Activated naive CD4-positive, alpha-beta T cell treated with anti-CD3 and anti-CD28 coated beads, Interleukin-2, amount 50 U/mL, for 16 hours (primary cell): ENCODE data around the gene FOXD1.

Experiments
- DNase-seq: peaks from one replicate; pipeline ENCODE4 v3.0.0-alpha.2; 2020

The FOXD1 gene

DNA sequence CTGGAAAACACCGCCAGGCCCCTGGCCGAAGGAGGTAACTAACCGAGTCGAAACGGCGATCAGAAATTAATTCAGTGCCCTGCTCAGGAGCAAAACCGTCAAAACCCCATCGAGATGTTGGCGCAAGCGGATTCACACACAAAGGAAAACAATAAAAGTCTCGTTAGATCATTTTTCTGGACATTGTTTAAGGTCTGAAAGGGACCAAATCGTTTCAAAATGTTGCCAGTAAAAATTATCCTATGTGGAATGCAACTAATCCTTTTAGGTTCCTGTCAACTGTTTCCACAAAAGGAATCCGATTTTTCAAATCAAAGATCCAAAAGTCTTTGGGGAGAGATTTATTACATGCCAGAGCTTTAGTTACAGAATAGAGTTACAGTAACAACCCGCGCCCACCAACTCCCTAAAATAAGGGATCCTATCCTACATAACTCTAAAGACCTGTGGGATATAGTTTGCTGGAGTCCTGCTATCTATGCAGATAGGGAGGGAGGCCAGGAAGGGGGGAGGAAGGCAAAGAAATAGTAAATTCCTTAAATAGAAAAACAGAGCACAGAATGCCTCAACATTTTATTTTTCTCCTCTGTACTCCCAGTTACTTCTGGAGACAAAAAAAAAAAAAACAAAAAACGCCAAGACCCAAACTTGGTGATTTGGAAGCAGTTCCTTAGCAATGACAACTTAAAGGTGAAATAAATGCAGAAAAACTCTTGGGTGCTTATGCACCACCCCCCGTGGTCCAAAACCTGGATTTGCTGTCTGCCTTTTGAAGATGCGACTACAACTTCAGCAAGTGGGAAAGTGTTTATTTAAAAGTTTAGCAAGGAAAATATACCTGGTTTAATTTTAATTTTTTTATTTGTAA is 10.6 kb downstream of the FOXD1 start:
- DNase-seq: no peak

DNA sequence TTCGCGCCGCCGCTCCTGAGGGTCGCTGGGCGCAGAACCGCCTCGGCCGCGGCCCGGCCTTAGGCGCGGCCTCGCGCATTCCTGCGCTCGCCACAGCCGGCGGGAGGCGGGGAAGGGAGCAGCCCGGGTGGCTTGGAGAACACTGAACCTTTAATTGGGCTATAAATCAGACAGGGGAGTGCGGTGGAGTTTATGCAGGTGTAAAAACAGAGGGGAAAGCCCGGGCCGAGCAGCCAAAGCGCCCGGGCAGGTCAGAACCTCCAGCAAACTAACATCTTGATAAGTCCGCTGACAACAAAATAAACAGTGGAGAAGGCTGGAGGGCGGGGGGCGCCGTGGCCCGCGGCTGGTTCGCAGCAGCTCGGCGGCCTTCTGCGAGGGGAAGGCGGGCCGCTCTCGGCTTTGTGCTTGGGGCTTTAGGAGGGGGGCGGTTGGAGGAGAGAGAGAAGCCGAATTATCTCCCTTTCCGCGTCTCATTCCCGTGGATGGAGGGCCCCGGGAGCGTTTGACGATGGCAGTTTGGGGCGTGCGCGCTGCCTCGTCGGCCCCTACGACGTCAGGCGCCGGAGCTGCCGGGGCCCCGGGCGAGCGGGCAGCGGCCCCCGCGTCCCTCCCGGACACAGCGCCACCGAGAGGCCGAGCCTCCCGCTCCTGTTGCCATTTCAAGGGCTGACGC is 11.3 kb downstream of the FOXD1 start:
- no peak for DNase-seq

DNA sequence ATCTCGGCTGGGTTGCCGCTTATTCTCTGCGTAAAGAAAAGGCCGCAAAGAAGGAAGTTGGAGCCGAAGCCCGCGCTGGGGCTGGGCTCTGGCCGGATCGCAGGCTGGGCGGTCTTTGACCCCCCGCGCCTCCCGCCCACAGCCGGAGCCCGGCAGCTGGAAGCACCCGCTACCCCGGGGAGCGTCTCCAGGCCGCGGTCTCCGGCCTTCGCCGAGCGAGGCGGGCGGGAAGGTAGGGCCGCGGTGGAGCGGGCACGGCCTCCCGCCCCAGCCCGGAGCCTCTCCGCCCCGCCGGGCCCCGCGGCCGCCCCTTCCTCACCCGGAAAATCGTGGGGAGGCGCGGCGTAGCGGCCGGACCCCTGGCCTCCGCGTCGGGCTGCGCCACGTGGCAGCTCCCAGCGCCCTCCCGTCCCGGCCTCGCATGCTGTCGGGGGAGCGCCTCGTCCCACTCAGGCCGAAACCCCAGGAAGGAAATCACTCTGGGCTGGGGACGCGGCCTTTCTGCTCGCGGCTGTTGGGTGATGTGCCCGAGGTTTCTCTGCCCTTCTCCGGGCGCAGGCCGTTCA is 12.0 kb downstream of the FOXD1 start:
- peak; percentile 12 for DNase-seq

DNA sequence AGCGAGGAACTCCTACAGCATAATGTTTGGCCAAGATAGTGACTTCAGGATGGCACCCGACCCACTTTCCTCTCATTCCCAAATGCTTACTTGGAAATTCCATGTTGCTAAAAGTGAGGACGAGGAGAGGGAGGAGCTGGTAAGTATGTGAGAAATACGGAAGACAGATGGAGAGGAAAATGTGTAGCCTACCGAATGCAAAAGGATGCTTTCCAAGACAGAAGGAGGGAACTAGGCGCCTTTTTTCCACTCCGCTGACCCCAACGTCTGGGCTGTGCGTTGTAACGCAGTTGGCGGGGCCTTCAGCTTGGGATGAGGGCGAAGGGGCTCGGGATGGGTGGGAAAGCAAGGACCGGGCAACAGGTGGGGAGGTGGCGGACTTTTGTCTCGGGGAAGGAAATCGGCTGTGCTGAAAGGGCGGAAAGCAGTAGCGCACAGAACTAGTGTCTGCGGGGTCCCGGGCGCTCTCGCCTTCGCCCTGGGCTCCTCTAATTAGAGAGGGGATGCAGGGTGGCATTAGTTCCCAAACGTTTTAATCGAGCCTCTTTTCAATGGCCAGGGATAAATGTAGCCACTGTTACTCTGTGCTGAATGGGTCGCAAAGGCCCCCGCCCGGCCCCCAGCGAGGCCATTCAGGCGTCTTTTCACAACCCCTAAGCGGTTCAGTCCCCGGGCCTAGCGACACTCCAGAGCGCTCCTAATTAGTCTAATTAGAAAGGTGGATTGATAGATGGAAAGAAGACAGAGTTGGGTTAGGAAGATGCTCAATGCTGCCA is 12.6 kb downstream of the FOXD1 start:
- no peak for DNase-seq

DNA sequence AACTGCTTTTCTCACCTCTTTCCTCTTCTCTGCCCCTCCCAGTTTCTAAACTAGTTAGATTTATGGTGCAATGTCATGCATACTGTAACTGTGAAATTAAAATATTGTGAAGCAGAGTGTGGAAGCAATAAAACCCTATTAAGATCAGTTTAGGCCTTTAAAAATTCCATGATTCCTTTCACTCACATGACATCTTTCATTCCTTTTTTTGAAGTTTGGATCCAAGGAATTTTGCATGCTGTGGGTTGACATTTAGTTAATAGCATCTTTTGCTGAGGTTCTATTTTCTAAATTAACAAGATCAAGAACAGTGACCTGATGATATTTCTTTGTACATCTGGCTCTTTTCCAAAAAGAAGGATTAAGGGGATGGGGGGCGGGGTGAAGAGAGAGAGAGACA is 13.7 kb downstream of the FOXD1 start:
- DNase-seq: no peak

DNA sequence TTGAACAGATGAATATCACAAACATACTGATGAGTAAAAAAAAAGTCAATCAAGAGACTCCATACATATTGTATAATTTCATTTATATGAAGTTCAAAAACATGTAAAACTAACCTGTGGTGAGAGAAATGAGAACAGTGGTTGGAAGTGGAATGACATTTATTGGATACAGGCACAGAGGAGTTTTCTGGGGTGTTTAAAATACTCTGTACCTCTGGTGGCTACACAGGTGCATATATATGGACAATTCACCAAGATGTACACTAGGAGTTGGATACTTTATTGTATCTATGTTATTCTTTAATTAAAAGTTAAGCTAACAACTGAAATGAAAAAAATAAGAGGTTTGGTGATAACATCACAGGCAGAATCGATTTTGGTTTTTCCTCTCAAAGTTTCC is 14.1 kb downstream of the FOXD1 start:
- DNase-seq: no peak

DNA sequence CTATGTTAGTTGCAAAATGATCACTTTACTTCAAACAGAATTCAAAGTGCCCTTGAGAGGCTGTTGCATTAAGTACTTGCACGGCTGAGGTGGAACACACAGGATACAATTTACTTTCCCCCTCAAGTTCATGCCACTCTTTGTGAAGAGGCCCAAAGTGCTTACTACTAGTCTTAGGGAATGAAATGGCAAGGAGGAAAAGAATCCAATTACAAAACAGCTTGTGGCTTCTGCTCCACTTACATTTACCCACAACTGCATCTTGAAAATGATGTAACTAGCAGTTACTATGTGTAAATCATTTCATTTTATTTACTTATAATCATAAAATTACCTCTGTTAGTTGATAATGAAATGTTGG is 14.6 kb downstream of the FOXD1 start:
- DNase-seq: no peak

DNA sequence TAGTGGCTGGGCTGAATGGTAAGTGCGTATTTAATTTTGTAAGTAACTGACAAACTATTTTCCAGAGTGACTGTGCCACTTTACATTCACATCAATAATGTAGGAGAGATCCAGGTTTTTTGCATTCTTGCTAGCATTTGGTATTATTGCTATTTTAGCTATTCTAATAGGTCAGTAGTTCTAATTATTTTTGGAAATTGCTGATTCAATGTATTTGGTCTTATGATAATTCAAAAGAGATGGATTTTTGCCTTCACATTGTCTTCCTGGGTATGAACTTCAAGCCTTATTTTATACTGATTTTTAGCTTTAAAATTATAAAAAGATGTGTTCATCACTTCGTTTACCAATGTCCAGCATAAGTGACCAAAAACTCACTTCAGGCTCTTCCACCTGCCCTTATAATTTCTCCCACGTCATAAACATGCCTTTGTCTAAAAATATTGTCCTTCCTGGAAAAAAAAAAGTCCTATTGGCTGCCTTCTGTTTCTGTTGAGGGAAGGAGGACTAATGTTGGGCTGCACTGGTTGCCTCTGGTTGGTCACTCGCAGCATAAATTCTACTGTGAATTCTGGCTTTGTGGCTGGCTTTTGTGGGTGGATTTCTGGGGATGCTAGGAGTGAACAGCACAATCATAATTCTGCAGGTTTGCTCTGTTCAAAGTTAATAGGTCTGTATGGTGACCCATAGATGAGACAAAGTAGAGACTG is 15.2 kb downstream of the FOXD1 start:
- no peak for DNase-seq

DNA sequence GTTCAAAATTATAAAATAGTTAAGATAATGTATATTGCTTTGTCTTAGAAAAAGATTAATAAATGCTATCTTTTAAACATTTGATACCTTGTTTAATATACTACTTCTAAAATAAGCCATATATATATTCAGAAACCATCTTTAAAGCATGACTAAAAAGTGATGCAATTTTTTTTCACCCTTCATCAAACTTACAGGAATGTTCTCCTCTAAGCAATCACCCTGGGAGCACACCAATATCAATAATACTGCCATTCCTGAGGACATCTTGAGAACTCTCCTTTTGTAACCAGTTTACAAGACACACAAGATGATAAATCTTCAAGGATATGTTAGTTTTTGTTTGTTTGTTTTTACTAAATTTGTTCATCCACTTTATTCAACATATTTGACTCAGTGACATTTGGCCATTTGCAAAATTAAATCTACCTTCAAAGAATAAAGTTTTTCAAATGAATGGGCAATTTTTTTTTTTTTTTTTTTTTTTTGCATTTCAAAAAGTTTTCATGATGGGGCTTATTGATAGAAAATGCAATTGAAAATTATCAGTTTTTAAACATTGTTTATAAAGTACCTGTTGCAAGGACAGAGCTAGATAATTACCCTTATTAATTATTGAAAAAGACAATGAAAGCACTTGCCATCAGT is 17.2 kb downstream of the FOXD1 start:
- DNase-seq: no peak

DNA sequence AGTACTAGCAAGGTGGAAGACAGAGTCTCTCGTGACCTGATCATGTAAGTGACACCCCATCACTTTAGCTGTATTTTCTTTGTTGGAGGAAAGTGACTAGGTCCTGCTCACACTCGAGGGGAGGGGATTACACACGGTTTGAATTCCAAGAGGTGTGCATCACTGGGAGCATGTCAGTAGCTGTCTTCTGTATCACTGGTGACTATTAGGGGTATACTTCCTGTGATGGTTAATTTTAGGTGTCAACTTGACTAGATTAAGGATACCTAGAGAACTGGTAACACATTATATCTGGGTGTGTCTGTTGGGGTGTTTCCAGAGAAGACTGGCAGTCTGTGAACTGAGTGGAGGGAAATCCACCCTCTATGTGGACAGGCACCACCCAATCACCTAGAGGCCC is 22.5 kb downstream of the FOXD1 start:
- DNase-seq: no peak

DNA sequence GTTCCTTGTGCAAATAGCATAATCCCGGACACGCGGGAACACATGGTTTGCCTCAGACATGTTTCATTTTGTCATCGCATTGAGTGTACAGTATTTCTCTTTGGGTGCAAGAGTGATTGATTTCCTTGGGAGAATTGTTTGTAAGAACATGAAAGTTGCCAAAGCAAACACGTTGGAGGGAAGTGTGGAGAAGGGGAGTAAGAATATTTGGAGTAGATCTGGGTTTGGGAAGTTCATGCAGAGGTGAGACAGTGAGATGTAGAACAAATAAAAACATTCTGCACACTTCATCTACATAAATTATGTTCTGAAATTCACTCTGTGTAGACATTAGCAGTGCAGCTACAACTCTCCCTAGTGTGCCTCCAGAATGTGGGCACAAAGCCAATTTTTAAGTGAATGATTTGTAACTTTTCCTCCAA is 24.0 kb downstream of the FOXD1 start:
- no peak for DNase-seq

DNA sequence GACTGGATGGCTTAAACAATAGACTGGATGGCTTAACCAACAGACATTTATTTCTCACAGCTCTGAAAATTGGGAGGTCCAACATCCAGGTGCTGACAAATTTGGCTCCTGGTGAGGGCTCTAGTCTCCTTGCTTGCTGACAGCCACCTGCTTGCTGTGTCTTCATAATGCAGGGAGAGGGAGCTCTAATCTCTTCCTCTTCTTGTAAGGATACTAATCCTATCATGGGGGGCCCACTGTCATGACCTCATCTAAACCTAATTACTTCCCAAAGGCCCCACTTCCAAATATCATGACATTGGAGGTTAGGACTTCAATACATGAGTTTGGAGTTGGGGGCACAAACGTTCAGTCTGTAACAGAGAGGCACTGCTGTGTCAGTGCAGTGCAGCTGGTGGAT is 26.4 kb downstream of the FOXD1 start:
- no peak for DNase-seq

DNA sequence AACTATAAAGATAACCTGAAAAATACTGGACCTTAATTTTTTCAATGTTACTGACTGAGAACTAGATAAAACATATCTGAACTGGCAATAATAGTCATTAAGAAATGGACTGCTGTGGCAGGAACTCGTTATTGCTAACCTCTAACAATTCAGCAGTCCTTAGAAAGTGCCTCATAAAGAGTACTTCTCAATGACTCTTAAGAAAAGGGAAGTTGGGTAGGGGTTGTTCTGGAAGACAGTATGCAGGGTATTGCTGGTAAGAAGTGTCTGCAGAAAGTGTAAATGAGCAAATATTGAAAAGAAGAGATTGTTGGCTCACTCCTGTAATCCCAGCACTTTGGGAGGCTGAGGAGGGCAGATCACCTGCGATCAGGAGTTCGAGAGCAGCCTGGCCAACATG is 27.9 kb downstream of the FOXD1 start:
- DNase-seq: no peak

DNA sequence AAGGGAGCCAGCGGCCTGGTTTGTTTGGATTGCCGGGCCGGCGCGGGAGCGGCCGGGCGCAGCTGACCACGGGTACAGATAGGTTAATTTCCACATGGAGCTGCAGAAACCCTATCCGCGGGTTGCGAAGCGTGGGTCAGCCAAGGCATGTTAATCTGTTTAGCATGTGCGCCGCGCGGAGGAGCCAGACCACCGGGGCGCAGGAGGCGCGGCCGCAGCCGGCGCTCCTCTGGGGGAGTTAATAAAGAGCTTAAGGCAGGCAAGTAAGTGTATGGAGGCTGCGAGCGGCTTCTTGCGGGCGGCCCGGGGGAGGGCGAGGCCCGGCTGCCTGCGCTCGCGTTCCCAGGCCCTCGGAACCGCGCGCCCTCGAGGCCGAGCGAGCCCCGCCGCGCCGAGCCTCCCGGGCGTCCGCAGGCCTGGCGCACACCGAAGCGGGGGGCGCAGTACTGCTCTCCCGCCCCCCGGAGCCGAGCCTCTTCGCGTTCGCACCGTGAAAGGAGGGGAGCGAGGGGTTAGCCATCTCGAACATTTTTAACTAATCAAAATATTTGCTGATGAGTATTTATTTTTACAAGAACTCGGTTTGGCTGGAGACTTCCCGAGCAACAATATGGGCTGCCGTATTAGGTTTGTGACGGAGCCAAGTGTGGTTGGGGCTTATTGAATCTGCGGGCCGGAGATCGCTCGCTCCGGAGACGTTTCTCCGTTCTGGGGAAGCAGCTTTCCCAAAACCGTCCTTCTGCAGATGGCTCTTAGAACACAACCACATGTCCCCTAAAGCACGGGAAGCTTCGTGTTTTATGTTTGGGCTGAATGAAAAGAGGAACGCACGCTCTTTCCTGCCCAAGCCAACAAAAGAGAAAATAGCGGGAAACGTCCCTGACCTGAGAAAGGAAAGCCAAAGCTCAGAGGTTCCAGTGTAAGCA is 28.8 kb downstream of the FOXD1 start:
- no peak for DNase-seq

DNA sequence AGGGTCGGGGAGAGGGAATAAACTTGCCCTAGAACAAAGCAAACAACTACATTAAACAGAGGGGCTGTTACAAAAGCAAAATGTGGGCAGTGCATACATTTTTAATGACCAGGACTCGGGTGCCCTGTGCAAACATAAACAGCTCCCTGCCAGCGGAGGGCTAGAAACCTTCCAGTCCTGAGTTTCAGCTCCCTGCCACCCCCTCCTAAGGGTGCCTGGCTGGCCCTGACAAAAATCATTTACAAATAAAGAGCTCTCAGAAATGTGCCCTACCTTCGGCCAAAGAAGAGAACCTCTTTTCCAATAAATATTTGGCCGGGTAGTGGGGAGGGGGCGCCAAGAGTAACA is 29.5 kb downstream of the FOXD1 start:
- DNase-seq: no peak

DNA sequence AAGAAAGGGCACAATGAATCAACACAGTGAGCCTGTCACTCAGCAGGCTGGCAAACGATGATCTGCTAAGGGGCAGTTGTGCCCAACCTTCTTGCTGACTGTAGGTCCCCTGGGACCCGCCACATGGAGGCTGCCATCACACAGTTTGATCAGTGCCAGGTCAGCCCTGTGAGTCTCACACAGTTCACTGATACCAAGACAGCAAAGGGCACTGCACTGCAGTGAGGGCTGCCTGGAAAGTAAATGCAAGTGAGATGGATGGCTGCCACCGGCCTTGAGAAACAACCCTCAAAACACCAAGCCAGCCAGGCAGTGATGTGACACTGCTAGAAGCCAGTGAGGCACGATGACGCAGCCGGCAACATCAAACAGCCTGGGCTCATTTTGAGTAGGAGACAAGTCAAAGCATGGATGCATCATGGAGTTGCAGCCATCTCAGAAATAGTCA is 30.3 kb downstream of the FOXD1 start:
- no peak for DNase-seq

DNA sequence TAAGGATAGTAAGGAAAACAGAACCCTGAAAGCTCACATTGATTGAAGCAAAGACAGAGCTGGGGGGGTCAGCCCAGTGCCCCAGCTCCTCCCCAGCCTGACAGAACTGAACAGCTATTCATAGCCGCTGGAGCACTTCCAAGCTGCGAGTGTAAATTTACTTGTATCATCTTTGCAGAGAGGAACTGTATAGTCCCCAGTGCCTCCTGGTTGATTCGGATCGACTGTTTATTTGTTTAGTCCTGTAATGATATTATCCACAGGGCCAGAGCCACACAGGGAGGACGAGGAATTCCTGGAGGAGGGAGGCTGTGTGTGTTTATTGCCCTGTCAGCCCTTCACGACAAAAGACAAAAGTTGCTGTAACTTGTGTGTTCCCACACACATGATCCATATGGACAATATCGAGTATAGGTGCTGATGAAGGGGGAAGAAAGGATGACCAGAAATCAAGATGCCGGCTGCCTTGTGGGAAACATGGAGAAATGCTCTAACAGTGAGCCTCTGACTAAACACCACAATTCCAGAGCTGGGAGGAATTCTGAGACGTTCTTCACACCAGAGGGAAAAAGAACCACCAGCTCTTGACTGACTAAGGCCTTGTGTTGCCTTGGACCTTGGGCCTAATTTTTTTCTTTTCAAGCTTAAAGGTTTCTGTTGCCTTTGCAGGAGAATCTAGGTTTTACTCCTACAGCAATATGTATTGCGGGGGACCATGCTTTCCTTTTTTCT is 31.1 kb downstream of the FOXD1 start:
- DNase-seq: no peak

DNA sequence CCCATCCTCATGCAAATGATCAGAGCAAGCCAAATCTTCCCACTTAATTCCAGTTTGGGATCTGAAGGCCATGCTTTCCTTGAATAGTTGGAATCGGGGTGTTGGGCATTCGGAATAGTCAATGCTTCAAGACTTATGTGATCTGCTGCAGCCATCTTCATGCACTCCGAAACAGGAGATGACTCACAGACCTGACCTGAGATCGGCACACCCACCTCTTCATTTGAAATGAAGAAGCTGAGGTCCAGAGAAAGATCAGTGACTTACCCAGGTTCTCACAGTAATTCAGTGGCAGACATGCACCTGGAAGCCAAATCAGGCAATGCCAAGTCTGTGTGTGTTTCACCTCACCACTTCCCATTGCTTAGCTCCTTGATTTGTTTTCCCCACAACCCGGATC is 33.0 kb downstream of the FOXD1 start:
- no peak for DNase-seq

DNA sequence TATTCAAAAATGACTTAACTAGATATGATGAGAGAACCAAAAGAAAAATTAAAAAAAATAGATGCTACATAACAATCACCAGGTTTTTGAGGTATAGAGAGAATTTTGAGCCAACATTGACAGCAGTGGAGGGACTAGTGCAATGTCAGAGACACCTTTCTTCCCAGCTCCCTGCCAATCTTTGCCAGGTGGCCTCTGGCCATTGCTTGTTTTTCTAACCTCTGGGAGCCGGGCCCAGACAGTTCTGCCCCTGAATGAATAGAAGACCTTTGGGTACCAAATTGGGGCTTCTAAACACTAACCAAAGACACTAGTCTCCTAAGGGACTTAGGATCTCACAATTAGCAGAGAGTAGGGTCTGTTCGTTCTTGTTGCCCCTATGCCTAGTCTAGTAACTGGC is 33.4 kb downstream of the FOXD1 start:
- DNase-seq: no peak

DNA sequence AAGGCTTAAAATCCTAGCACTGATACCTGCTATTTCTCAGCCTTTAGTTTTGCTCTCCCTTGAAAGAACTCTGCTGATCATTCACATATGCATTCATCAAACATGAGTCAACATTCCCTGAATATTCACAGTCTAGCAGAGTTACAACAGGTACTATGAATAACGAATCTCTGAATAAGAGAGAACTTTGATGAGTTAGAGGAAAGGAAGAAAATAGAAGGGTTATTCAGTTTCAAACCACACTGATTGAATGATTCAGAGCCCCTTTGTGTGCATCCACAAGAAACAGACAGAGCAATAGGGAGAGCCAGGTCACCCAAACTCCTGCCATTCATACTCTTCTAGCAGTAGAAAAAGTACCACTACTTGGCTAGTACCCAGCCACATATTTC is 36.0 kb downstream of the FOXD1 start:
- DNase-seq: no peak
